H1 (cell line): ENCODE results near the gene MYLIP. TPM values are rescaled to one million over a fixed set of nuclear protein-coding genes. Genes with fewer than 3 reads are reported as not detected.

ENCODE experiments used
- CTCF ChIA-PET: fragments of 300-600 bp; sonication (Branson Sonifier 250); formaldehyde crosslinking; loops from one replicate; lab custom pipeline; 2021; ENCODE audit not compliant: partially characterized antibody; lab: Charles Lee
- POLR2A ChIA-PET: fragments of 300-600 bp; sonication (Branson Sonifier 250); formaldehyde crosslinking; loops from one replicate; lab custom pipeline; 2021; ENCODE audit warnings: inconsistent platforms; ENCODE audit not compliant: partially characterized antibody; lab: Charles Lee
- DNase-seq, 2 experiments: peaks; one replicate each; pipeline versions ENCODE4 v3.0.0 to v3.0.0-alpha.2; 2010 to 2022; ENCODE audit warnings: low spot score in 2 of 2, low read depth in 1 of 2, mixed read lengths in 1 of 2
- FAIRE-seq: peaks from 2 replicates; lab custom pipeline; 2011; peaks lifted over from hg19 to GRCh38; lab: Jason Lieb, UNC
- H2AFZ ChIP-seq: 2 replicates; pipeline ENCODE4 v1.8.1; 2012; ENCODE audit warnings: low read length, inconsistent platforms
- H2AK5ac ChIP-seq: 2 replicates; pipeline ENCODE4 v1.6.1; 2013; ENCODE audit warnings: low read depth, low read length
- H2BK120ac ChIP-seq: replicated peaks from 2 replicates; pipeline ENCODE3; 2013; ENCODE audit warnings: low read depth, low read length, inconsistent platforms
- H2BK12ac ChIP-seq: 2 replicates; pipeline ENCODE4 v1.6.1; 2013; ENCODE audit warnings: low read depth, low read length
- H2BK15ac ChIP-seq: 2 replicates; pipeline ENCODE4 v1.6.1; 2013; ENCODE audit warnings: low read length
- H2BK20ac ChIP-seq: 2 replicates; pipeline ENCODE4 v1.6.1; 2013; ENCODE audit warnings: low read length
- H2BK5ac ChIP-seq: 2 replicates; pipeline ENCODE4 v1.6.1; 2013; ENCODE audit warnings: low read depth, low read length
- H3K14ac ChIP-seq: 2 replicates; pipeline ENCODE4 v1.6.1; 2013; ENCODE audit warnings: inconsistent platforms; ENCODE audit not compliant: insufficient read length
- H3K18ac ChIP-seq: 2 replicates; pipeline ENCODE4 v1.6.1; 2013; ENCODE audit warnings: low read length; ENCODE audit errors: extremely low read depth
- H3K23ac ChIP-seq: 2 replicates; pipeline ENCODE4 v1.6.1; 2013; ENCODE audit warnings: inconsistent platforms; ENCODE audit not compliant: insufficient read length
- H3K23me2 ChIP-seq: 2 replicates; pipeline ENCODE4 v1.6.1; 2013; ENCODE audit warnings: low read depth, low read length
- H3K27ac ChIP-seq: 2 replicates; pipeline ENCODE4 v1.6.1; 2011; ENCODE audit warnings: low read depth, low read length, inconsistent platforms
- H3K27me3 ChIP-seq, 4 experiments: replicated peaks in 1 of 4; 1 replicate in 1 of 4; 2 replicates in 3 of 4; pipeline versions ENCODE4 v1.6.1 to v1.8.1; 2011 to 2013; ENCODE audit warnings: low read length in 3 of 4, mild to moderate bottlenecking in 3 of 4, inconsistent platforms in 2 of 4, mixed read lengths in 2 of 4, moderate library complexity in 1 of 4; ENCODE audit not compliant: control insufficient read depth in 3 of 4, insufficient read depth in 3 of 4; ENCODE audit errors: extremely low read depth in 1 of 4
- H3K36me3 ChIP-seq, 4 experiments: 2 replicates each; pipeline versions ENCODE4 v1.6.1 to v1.8.1; 2011 to 2013; ENCODE audit warnings: mild to moderate bottlenecking in 4 of 4, low read length in 3 of 4, moderate library complexity in 2 of 4, control low read depth in 1 of 4, inconsistent platforms in 1 of 4; ENCODE audit not compliant: insufficient read depth in 4 of 4, control insufficient read depth in 2 of 4
- H3K4ac ChIP-seq: replicated peaks from 2 replicates; pipeline ENCODE3; 2013; ENCODE audit warnings: low read length, low read depth, mixed read lengths, inconsistent platforms; ENCODE audit not compliant: insufficient read length
- H3K4me1 ChIP-seq, 4 experiments: replicated peaks in 1 of 4; 1 replicate in 1 of 4; 2 replicates in 3 of 4; pipeline versions ENCODE4 v1.6.1 to v1.8.1; 2011 to 2013; ENCODE audit warnings: low read length in 3 of 4, inconsistent platforms in 2 of 4, mixed read lengths in 1 of 4; ENCODE audit not compliant: insufficient read depth in 4 of 4, control insufficient read depth in 3 of 4
- H3K4me2 ChIP-seq, 2 experiments: 2 replicates each; pipeline versions ENCODE4 v1.6.1 to v1.8.1; 2011 to 2013; ENCODE audit warnings: low read depth in 2 of 2, low read length in 2 of 2, control low read depth in 1 of 2, inconsistent platforms in 1 of 2, mild to moderate bottlenecking in 1 of 2; ENCODE audit not compliant: insufficient read depth in 1 of 2
- H3K4me3 ChIP-seq, 4 experiments: fragments of 200-600, 300-600 bp in 1 of 4; sonication (generic), shearing (Covaris generic), sonication (Bioruptor Twin) in 1 of 4; 2 replicates each; pipeline versions ENCODE4 v1.5.1 to v1.8.1; 2011 to 2016; ENCODE audit warnings: low read length in 4 of 4, low read depth in 3 of 4, control low read depth in 2 of 4, inconsistent platforms in 2 of 4, mild to moderate bottlenecking in 2 of 4, mixed read lengths in 1 of 4, moderate library complexity in 1 of 4; ENCODE audit not compliant: insufficient read depth in 2 of 4; ENCODE audit errors: extremely low read depth in 1 of 4
- H3K56ac ChIP-seq: replicated peaks from 2 replicates; pipeline ENCODE3; 2013; ENCODE audit warnings: low read depth, mild to moderate bottlenecking, mixed read lengths, low read length, inconsistent platforms; ENCODE audit not compliant: insufficient read length
- H3K79me1 ChIP-seq: 2 replicates; pipeline ENCODE4 v1.6.1; 2013; ENCODE audit warnings: low read depth, low read length, control low read depth
- H3K79me2 ChIP-seq, 2 experiments: 2 replicates each; pipeline versions ENCODE4 v1.6.1 to v1.8.1; 2012 to 2013; ENCODE audit warnings: low read length in 2 of 2, mild to moderate bottlenecking in 2 of 2, inconsistent platforms in 1 of 2; ENCODE audit not compliant: insufficient read depth in 2 of 2, control insufficient read depth in 1 of 2
- H3K9ac ChIP-seq, 4 experiments: replicated peaks in 1 of 4; 1 replicate in 1 of 4; 2 replicates in 3 of 4; pipeline versions ENCODE4 v1.6.1 to v1.8.1; 2011 to 2013; ENCODE audit warnings: low read depth in 3 of 4, low read length in 3 of 4, control low read depth in 2 of 4, mild to moderate bottlenecking in 2 of 4, moderate library complexity in 2 of 4, inconsistent platforms in 1 of 4; ENCODE audit errors: extremely low read depth in 1 of 4
- H3K9me3 ChIP-seq, 2 experiments: 2 replicates each; pipeline versions ENCODE4 v1.6.1 to v1.8.1; 2012 to 2013; ENCODE audit warnings: mild to moderate bottlenecking in 2 of 2, moderate library complexity in 2 of 2, control low read depth in 1 of 2, inconsistent platforms in 1 of 2, low read depth in 1 of 2, low read length in 1 of 2, mixed read lengths in 1 of 2; ENCODE audit not compliant: insufficient read depth in 2 of 2
- H4K20me1 ChIP-seq, 2 experiments: replicated peaks in 1 of 2; 2 replicates each; pipeline versions ENCODE3 to v1.8.1; 2011 to 2013; ENCODE audit warnings: inconsistent platforms in 2 of 2, low read length in 2 of 2, mild to moderate bottlenecking in 1 of 2; ENCODE audit not compliant: insufficient read depth in 2 of 2, control insufficient read depth in 1 of 2
- H4K5ac ChIP-seq: 2 replicates; pipeline ENCODE4 v1.6.1; 2013; ENCODE audit warnings: low read length, low read depth, mixed read lengths, inconsistent platforms; ENCODE audit not compliant: insufficient read length
- H4K8ac ChIP-seq: 2 replicates; pipeline ENCODE4 v1.8.0; 2013; ENCODE audit warnings: mild to moderate bottlenecking, moderate library complexity, low read length, inconsistent platforms; ENCODE audit not compliant: insufficient read depth; ENCODE audit errors: extremely low read depth
- H4K91ac ChIP-seq: replicated peaks from 2 replicates; pipeline ENCODE3; 2013; ENCODE audit warnings: low read length, mixed read lengths, inconsistent platforms; ENCODE audit not compliant: insufficient read length
- BRCA1 ChIP-seq: IDR thresholded peaks from 2 replicates; pipeline ENCODE4 v1.6.1; 2012; ENCODE audit warnings: low read depth, low read length, improper control_type of control experiment
- CBX8 ChIP-seq: fragments of 300-800, 300-1000 bp; sonication (generic); IDR thresholded peaks from 2 replicates; pipeline ENCODE4 v1.7.1; 2016; ENCODE audit warnings: low read depth, low read length, borderline replicate concordance
- CHD2 ChIP-seq: IDR thresholded peaks from 2 replicates; pipeline ENCODE4 v1.6.1; 2012; ENCODE audit warnings: low read length, improper control_type of control experiment
- EGR1 ChIP-seq: IDR thresholded peaks from 2 replicates; pipeline ENCODE4 v1.6.1; 2011; ENCODE audit warnings: low read depth, low read length, borderline replicate concordance
- HDAC6 ChIP-seq: IDR thresholded peaks from one replicate; pipeline ENCODE4 v1.7.1; 2012; ENCODE audit warnings: low read depth, mild to moderate bottlenecking, inconsistent platforms, low read length, moderate library complexity
- NANOG ChIP-seq: IDR thresholded peaks from 2 replicates; pipeline ENCODE4 v1.6.1; 2011; ENCODE audit warnings: low read length, low read depth, mild to moderate bottlenecking, inconsistent platforms; ENCODE audit not compliant: insufficient read depth, poor library complexity, severe bottlenecking
- NRF1 ChIP-seq: IDR thresholded peaks from 2 replicates; pipeline ENCODE4 v1.6.1; 2011; ENCODE audit warnings: mild to moderate bottlenecking, low read depth, low read length, improper control_type of control experiment
- RBBP5 ChIP-seq: IDR thresholded peaks from 2 replicates; pipeline ENCODE4 v1.7.1; 2012; ENCODE audit warnings: low read depth, mild to moderate bottlenecking, inconsistent platforms, low read length, moderate library complexity, borderline replicate concordance
- RFX5 ChIP-seq: IDR thresholded peaks from 2 replicates; pipeline ENCODE4 v1.6.1; 2011; ENCODE audit warnings: low read depth, low read length, improper control_type of control experiment, borderline replicate concordance
- SP4 ChIP-seq: IDR thresholded peaks from 2 replicates; pipeline ENCODE4 v1.6.1; 2012; ENCODE audit warnings: low read length, inconsistent platforms
- polyA plus RNA-seq, 7 experiments: library from polyadenylated mRNA; depleted of rRNA in 3 of 7; stranded (reverse) in 5 of 7; unstranded in 2 of 7; fragments of >200 nt in 5 of 7; fragments of 200-250 nt in 2 of 7; gene quantifications; 1 replicate in 5 of 7; 2 replicates in 1 of 7; 4 replicates in 1 of 7; pipeline versions ENCODE4 v1.2.1 to v1.2.3, GENCODE V29; 2011 to 2013; ENCODE audit warnings: missing spikeins in 2 of 7, mixed read lengths in 2 of 7
- total RNA-seq: library from RNA; stranded (reverse); fragmentation: NEBNext Ultra II Directional; extraction: Animal tissue kit (Norgen Biotek cat#: 25700); gene quantifications from 2 replicates; pipeline ENCODE4 v1.2.1, GENCODE V29; 2021

MYLIP gene
- total and polyA plus RNA-seq, 2 of the 8 experiments (the other 6 are each of a cell fraction or from before 2014, with no cell fraction given), result 21.1 to 26.9 TPM

- H2AK5ac ChIP-seq, result no peak overlapping the region
- peaks cover 35 to 90% of the 10 kb centered on the region in 2 experiments for H3K79me2 ChIP-seq
- H3K9ac ChIP-seq, result no peak overlapping the region
- H2BK120ac ChIP-seq, result no peak overlapping the region
- TF ChIP-seq SP4 (no peak), EGR1 (no peak), RBBP5 (no peak), NRF1 (no peak), CHD2 (no peak), CBX8 (no peak), RFX5 (no peak), BRCA1 (no peak), NANOG (no peak), HDAC6 (no peak)
- DNase-seq (no peak), FAIRE-seq (no peak)
- no peak overlapping the region for H3K4ac ChIP-seq
- H3K4me1 ChIP-seq, result peaks cover 0 to 10% (median 2%) of the 10 kb centered on the region in 4 experiments; a peak in 3 of 7 replicates
- peaks cover 25 to 40% of the 10 kb centered on the region in 2 experiments for H4K20me1 ChIP-seq
- H2BK5ac ChIP-seq, result no peak overlapping the region
- no peak overlapping the region for H2BK20ac ChIP-seq
- H3K4me3 ChIP-seq, result peak overlapping the region in 1 of 4 experiments; percentile 91; a peak in 2 of 8 replicates
- no peak overlapping the region for H3K14ac ChIP-seq
- H2AFZ ChIP-seq, result no peak overlapping the region
- H3K4me2 ChIP-seq, result peak overlapping the region in 1 of 2 experiments; percentile 33; a peak in 2 of 4 replicates
- H3K9me3 ChIP-seq, result no peaks in the 10 kb centered on the region
- H3K23me2 ChIP-seq, result peaks cover 4% of the 10 kb centered on the region; the same call in 1 of the 2 replicates
- no peak overlapping the region for H4K91ac ChIP-seq
- ChIA-PET CTCF (interaction anchor here (1.1 to 1.8 kb wide), 3 partner anchors 72 to 239 kb away, joined by 3 to 4 read pairs (median 4); no protein-coding TSS in a partner anchor), POLR2A (interaction anchor here (1.2 to 6.7 kb wide), 3 partner anchors 9 to 18 kb away, joined by 3 to 70 read pairs (median 5); no protein-coding TSS in a partner anchor)
- H3K27me3 ChIP-seq, result no peaks in the 10 kb centered on the region; a peak in 1 of 7 replicates
- H2BK12ac ChIP-seq, result no peak overlapping the region
- no peak overlapping the region for H4K5ac ChIP-seq
- H3K27ac ChIP-seq, result no peak overlapping the region
- no peak overlapping the region for H2BK15ac ChIP-seq
- H3K23ac ChIP-seq, result no peak overlapping the region
- H3K79me1 ChIP-seq, result no peaks in the 10 kb centered on the region
- peaks cover 0 to 32% (median 4%) of the 10 kb centered on the region in 4 experiments; a peak in 3 of 8 replicates for H3K36me3 ChIP-seq
- no peak overlapping the region for H3K18ac ChIP-seq
- no peak overlapping the region for H4K8ac ChIP-seq
- H3K56ac ChIP-seq, result no peak overlapping the region
Observed at GRCh38 chr6:16132909-16133308, 4.0 kb downstream of the MYLIP start.
